ENCODE measurements around the gene TMEM184B. TPM values are rescaled to one million over a fixed set of nuclear protein-coding genes. Genes with fewer than 3 reads are reported as not detected.
A peak's percentile ranks its signal among the peaks of the same experiment; 100 is the strongest.
"Not testable (repeated sequence)": the region's sequence is repeated elsewhere in the genome, so short reads cannot be mapped to it uniquely, and the experiment has no call there.

TMEM184B gene
- total RNA-seq, 4 donors from 2014 or later: 25.4 to 40.7 (median 31.2) TPM

GRCh38 chr22:38177926-38178604, 94.7 kb downstream of the TMEM184B start:
- in situ Hi-C loops (cut with MboI; ENCODE audit: low sequenced_read_pairs in 4 of 4): no loop called here
- Histone ChIP-seq H3K4me3 (no peak overlapping the region), H3K27me3 (no peaks in the 10 kb centered on the region), H3K27ac (peak overlapping the region; percentile 93 to 97 (median 96)), H3K4me1 (peaks cover 59 to 63% of the 10 kb centered on the region in 2 donors), H3K9me3 (no peaks in the 10 kb centered on the region), H3K36me3 (no peaks in the 10 kb centered on the region)
- ATAC-seq (peak; percentile 48 to 49), DNase-seq (peak; percentile 92 to 95)
- intact Hi-C loops (cut with DNase I; ENCODE audit: low total_unique reads): loop anchor here (2.0 to 10.0 kb wide), 2 partner anchors 109 to 527 kb away; partner anchors contain the start of genes GTPBP1 and JOSD1
- TF ChIP-seq POLR2A (IDR thresholded peaks at IDR 0.05): peak; percentile 47 to 77
- no peak for TF ChIP-seq CTCF (IDR thresholded peaks at IDR 0.05 in 4 of 5, conservative IDR thresholded peaks at IDR 0.05 in 1 of 5)

- intact Hi-C loops (cut with DNase I; ENCODE audit: low total_unique reads): loop anchor here (2.0 to 10.0 kb wide), 2 partner anchors 109 to 527 kb away; partner anchors contain the start of genes GTPBP1 and JOSD1
- ATAC-seq; H3K9me3 ChIP-seq; in situ Hi-C loops (cut with MboI; ENCODE audit: low sequenced_read_pairs in 4 of 4); H3K27me3 ChIP-seq; DNase-seq; H3K36me3 ChIP-seq; H3K4me3 ChIP-seq: not testable (repeated sequence)
- peak overlapping the region; percentile 93 to 97 (median 96) for H3K27ac ChIP-seq
- H3K4me1 ChIP-seq: peaks cover 63 to 68% of the 10 kb centered on the region in 2 donors
Observed at GRCh38 chr22:38177571-38177925, 95.3 kb downstream of the TMEM184B start.

GRCh38 chr22:38177044-38177443, 95.8 kb downstream of the TMEM184B start:
- intact Hi-C loops (cut with DNase I; ENCODE audit: low total_unique reads): loop anchor here (2.0 to 10.0 kb wide), 2 partner anchors 108 to 528 kb away; partner anchors contain the start of genes GTPBP1 and JOSD1
- in situ Hi-C loops (cut with MboI; ENCODE audit: low sequenced_read_pairs in 4 of 4): no loop called here
- ATAC-seq: no peak
- DNase-seq: peak in 1 of 2 donors; percentile 18
- Histone ChIP-seq H3K27ac (peak overlapping the region; percentile 93 to 97 (median 96)), H3K27me3 (no peaks in the 10 kb centered on the region), H3K36me3 (no peaks in the 10 kb centered on the region), H3K4me3 (no peak overlapping the region), H3K9me3 (no peaks in the 10 kb centered on the region), H3K4me1 (peaks cover 66 to 72% of the 10 kb centered on the region in 2 donors)
- no peak for TF ChIP-seq CTCF (IDR thresholded peaks at IDR 0.05 in 4 of 5, conservative IDR thresholded peaks at IDR 0.05 in 1 of 5)
- no peak for TF ChIP-seq POLR2A (IDR thresholded peaks at IDR 0.05)

GRCh38 chr22:38176170-38176741, 96.6 kb downstream of the TMEM184B start:
- Histone ChIP-seq H3K27me3 (no peaks in the 10 kb centered on the region), H3K4me1 (peaks cover 68 to 76% of the 10 kb centered on the region in 2 donors), H3K9me3 (no peaks in the 10 kb centered on the region), H3K36me3 (no peaks in the 10 kb centered on the region), H3K27ac (peak overlapping the region; percentile 93 to 97 (median 96)), H3K4me3 (no peak overlapping the region)
- in situ Hi-C loops (cut with MboI; ENCODE audit: low sequenced_read_pairs in 4 of 4): no loop called here
- DNase-seq (peak; percentile 97 to 99), ATAC-seq (peak; percentile 53 to 66)
- TF ChIP-seq CTCF (IDR thresholded peaks at IDR 0.05 in 4 of 5, conservative IDR thresholded peaks at IDR 0.05 in 1 of 5) (peak in 1 of 5 experiments; percentile 27), POLR2A (IDR thresholded peaks at IDR 0.05) (peak; percentile 73 to 90)
- intact Hi-C loops (cut with DNase I; ENCODE audit: low total_unique reads): loop anchor here (1.0 to 10.0 kb wide), 3 partner anchors 16 to 529 kb away; partner anchors contain the start of genes GTPBP1 and JOSD1

Measured in gastrocnemius medialis (tissue), 4 donors.